HG02642 (cell line): ENCODE data around the gene RBAK.
A peak's percentile ranks its signal among the peaks of the same experiment; 100 is the strongest.
"Not testable (repeated sequence)": the region's sequence is repeated elsewhere in the genome, so short reads cannot be mapped to it uniquely, and the experiment has no call there.

Experiments used
- ATAC-seq: cut with Tn5 transposase; IDR thresholded peaks from one replicate; pipeline ENCODE4 v1.9.1; 2021; ENCODE audit warnings: mild to moderate bottlenecking; ENCODE audit not compliant: unreplicated experiment, poor library complexity

The RBAK gene

DNA sequence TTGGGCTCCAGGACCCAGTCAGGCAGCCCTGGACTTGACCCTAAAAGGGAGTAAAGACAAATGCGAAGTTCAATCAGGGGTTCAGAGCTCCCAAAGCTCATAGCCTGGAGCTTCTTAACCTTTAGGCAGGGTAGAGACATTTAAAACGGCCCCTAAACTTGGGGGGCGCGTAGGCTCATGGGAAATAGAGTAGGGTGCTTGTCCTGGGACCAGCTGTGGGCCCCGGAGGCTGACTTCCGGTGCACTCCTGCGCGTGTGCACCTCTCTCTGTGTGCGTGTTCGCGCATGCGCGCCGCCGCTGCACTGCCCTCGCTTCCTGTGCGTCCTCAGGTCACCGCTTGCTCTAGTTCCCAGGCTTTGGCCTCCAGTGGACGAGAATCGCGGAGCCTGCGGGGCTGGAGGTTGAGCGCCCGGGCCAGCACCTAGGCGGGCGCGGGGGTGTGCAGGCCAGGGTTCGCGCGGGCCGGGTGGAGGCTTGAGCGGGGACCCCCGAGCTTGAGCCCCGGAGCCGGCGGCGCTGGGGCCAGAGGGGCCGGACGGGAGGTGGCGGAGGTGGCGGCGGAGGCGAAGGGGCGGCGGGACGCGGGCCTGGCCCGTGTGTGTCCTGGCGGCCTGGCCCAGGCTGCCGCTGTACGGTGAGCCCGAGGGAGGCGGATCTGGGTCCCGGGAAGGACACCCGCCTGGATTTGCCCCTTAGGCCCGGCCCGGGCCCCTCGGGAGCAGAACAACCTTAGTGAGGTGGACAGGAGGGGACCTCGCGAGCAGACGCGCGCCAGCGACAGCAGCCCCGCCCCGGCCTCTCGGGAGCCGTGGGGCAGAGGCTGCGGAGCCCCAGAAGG is at the start of gene RBAK:
Gene RBAK, plus strand, starts transcription at position 303 of the 839 bp plus-strand sequence. CDS start 2,217 bp downstream, outside the sequence.
- ATAC-seq: peak; percentile 100

DNA sequence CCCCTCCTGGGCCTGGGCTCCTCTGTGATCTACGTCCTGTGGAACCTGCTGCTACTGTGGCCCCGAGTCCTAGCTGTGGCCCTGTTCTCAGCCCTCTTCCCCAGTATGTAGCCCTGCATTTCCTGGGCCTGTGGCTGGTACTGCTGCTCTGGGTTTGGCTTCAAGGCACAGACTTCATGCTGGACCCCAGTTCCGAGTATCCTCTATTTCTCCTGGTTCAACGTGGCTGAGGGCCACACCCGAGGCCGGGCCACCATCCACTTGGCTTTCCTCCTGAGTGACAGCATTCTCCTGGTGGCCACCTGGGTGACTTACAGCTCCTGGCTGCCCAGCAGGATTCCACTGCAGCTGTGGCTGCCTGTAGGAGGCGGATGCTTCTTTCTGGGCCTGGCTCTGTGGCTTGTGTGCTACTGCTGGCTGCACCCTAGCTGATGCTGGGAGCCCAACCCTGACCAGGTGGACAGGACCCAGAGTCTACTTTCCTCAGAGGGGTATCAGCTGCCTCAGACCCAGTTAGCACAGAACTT is 48.9 kb upstream of the RBAK start:
- ATAC-seq: no peak

DNA sequence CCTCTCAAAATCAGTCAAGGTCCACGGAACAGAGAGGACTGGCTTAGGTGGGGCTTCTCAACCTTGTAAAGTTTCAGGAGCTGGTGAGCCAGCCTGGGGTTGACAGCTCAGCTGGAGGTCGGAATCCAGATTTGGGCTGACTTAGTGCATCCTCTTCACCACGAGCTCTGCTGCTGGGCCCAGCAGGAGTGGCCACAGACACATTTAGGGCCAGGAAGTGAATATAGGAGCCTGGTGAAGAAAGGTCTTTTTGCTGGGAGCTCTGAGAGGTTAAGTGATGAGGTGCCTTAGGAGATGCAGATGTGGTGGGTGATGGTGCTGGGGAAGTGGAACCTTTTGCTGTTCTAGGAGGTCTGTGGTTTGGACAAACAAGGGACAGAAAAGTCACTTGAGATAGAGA is 47.4 kb upstream of the RBAK start:
- ATAC-seq: no peak

DNA sequence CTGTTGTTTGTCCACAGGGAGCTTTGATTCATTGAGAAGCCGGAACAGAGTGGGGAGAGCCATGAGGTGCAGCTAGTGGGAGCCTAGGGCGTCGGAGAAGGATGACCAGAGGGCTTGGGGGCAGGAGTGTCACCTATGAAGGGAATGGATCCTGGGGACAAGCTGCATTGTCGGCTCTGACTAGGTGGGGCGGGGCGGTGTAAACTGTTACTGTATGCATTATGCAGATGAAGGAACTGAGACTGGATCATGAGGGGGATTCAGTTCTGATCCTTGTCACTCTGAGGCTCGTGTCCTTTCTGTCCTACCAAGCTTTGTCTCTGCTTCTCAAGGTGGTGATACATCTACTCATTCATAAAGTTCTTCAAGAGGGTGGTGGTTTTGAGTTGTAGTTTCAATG is 46.8 kb upstream of the RBAK start:
- ATAC-seq: no peak

DNA sequence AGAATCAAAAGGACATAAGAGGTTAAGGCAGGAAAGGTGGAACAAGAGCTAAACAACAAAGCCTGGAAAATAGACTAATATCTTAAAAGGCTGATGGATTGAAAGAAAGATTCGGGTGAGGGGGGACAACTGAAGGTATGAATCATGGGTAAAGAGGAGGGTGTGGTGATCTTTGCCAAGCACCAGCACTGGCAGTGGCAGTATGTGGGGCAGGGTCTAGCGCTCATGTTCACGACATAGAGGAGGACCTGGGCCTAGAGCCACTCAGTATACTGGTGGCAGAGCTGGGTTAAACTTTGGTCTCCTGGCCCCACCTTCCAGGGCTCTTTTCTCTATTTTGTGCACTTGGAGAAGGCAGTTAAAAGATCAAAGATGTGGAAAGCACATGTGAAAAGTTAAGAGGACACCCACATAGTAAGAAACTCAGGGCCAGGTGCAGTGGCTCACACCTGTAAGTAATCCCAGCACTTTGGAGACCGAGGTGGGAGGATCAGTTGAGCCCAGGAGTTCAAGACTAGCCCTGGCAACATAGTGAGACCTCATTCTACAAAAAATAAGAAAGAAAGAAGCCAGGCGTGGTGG is 46.2 kb upstream of the RBAK start:
- no peak for ATAC-seq

- ATAC-seq: no peak
Observed at GRCh38 chr7:5001003-5001402, 44.7 kb upstream of the RBAK start.

DNA sequence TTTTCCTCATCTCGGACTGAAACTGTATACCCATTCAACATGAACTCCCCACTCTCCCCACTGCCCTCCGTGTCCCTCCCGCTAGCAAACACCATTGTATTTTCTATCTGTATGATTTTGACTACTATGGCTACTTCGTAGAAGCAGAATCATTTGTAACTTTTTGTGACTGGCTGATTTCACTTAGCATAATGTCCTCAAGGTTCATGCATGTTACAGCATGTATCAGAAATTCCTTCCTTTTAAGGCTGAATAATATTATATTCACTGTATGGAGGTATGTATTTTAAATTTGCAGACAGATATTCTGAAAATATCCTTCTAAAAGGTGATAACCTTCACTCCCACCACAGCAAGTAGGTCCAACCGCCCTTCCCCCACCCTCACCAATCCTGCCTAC is 43.7 kb upstream of the RBAK start:
- no peak for ATAC-seq

DNA sequence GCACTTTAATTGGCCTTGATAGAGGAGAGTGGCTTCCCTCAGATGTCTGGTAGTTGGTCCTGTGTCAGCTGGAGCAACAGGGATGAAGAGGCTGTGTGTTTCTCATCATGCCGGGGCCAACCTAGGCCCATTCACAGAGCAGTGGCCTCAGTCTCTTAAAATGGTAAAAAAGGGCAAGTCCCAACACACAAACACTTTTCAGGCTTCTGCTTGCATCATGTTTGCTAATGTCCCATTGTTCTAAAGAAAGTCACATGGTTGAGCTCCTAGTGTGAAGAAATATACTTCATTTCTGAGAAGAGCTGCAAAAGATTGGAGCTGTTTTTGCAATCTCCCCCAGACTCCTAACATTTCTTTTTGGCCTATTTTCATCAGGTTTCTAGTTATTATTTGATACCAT is 40.6 kb upstream of the RBAK start:
- no peak for ATAC-seq

DNA sequence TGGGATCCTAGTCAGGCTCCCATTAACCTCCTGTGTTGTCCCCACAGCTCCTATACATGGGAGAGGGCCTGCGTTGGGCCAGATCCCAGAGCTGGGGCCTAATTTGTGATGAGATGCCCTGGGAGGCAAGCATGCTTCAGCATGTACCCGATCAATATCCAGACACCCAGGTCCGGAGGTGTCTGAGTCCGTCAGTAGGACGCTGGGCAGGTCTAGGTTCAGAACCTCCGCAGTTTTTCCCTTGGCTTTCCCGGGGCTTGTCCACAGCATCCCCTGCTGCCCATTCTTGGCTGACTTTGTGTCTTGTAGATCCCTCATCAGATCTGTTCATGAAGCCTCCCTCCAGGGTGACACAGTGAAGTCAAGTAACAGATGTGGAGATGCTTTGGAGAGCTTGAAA is 32.7 kb upstream of the RBAK start:
- ATAC-seq: no peak

DNA sequence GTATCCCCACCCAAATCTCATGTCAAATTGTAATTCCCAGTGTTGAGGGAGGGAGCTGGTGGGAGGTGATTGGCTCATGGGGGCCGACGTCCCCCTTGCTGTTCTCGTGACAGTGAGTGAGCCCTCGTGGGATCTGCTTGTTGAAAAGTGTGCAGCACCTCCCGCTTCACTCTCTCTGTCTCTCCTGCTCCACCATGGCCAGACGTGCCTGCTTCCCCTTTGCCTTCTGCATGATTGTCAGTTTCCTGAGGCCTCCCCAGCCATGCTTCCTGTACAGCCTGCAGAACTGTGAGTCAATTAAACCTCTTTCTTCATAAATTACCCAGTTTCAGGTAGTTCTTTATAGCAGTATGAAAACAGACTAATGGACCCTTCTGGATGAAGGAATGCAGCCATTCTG is 29.7 kb upstream of the RBAK start:
- ATAC-seq: not testable (repeated sequence)

DNA sequence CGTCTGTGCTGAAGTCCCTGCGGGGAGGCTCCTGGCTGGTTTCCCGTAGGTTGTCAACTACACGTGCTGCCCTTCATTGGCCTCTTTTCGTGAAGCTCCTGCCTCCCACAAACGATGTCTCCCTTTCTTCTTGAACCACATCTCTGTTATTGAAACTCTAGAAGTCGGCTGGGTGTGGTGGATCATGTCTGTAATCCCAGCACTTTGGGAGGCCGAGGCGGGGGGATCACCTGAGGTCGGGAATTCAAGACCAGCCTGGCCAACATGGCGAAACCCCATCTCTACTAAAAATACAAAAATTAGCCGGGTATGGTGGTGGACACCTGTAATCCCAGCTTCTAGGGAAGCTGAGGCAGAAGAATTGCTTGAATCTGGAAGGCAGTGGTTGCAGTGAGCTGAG is 28.0 kb upstream of the RBAK start:
- ATAC-seq: not testable (repeated sequence)

DNA sequence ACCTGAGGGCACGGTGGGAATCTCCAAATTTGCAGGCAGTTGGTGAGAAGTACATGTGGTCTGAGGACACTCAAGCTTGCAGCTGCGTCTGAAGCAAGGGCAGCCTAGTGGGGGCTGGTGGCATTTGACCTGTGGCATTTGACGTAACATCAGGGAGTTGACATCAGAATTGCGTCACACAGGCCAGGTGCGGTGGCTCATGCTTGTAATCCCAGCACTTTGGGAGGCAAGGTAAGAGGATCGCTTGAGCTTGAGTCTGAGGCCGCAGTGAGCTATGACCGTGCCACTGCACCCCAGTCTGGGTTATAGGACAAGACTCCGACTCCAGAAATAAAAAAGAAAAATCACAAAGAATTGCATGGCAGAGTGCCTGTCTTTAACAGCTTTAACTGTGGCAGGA is 25.6 kb upstream of the RBAK start:
- no peak for ATAC-seq

- ATAC-seq: not testable (repeated sequence)
Observed at GRCh38 chr7:5020976-5021550, 24.6 kb upstream of the RBAK start.

GRCh38 chr7:5023626-5024025 is 22.0 kb upstream of the RBAK start:
- ATAC-seq: not testable (repeated sequence)

- ATAC-seq: not testable (repeated sequence)
Observed at GRCh38 chr7:5027796-5028410, 17.8 kb upstream of the RBAK start.

DNA sequence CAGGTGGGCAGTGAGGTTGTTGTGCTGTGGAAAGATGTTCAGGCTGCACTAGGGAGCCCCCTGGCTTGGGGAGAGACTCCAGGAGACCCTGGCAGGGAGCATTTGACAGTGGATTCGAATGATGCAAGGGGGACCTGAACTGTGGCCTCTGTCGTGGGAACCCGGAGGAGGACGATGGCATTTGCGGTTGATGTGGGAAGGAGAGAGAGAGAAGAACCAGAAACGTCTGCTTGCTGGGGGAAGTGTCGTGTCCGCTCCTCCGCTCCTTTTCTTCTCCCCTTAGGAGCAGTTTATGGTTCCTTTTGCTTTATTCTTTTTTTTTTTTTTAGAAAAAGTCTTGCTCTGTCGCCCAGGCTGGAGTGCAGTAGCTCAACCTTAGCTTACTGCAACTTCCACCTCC is 12.5 kb upstream of the RBAK start:
- ATAC-seq: not testable (repeated sequence)

DNA sequence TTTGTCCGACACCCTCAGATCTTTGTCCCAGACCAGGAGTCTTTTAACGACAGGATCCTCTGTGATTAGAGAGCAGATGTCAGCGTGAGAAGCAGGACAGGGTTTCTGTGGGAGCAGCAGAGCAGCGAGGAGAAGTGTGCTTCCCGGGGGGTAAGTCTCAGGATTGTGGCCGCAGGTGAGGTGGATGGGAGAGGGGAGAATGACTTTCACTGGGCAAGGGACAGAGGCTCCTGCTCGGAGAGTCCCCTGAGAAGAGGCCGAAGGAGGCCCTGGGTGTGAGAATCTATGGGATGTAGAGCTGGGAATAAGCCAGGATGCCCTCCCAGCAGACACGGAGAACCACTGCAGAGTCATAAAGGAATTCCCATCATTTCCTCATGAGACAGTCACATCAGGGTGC is 10.4 kb upstream of the RBAK start:
- ATAC-seq: no peak

GRCh38 chr7:5036446-5036845 is 9.2 kb upstream of the RBAK start:
- ATAC-seq: no peak

- no peak for ATAC-seq
Observed at GRCh38 chr7:5041047-5041446, 4.6 kb upstream of the RBAK start.

DNA sequence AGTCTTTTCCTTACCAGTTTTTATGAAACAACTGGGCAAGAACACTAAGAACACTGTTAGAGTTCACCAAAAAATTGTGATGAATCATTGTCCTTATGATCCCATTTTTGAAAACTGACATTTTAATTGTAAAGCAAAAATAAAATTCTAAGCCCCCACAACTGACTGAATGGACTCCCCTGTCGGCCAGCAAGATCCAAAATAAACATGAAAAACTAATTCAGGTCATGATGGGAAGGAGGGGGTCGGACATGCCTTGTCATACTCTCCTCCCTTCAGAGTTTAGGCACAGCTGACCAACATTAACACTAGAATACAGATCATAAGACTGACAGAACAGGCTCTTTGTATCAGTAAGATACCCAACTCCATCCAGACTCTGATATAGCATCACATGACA is 2.0 kb upstream of the RBAK start:
- no peak for ATAC-seq

- ATAC-seq: not testable (repeated sequence)
Observed at GRCh38 chr7:5046397-5046732, 705 bp downstream of the RBAK start.
